HEK293 (cell line): ENCODE results near the gene KBTBD8.

Source experiments
- CTCF ChIA-PET: fragments of 350-600 bp; formaldehyde crosslinking; extraction: SDS; loops from one replicate; lab custom pipeline; 2021; ENCODE audit warnings: antibody characterized with exemption; lab: Yijun Ruan, JAX
- POLR2A ChIA-PET: fragments of 300-600 bp; formaldehyde crosslinking; extraction: SDS; loops from one replicate; lab custom pipeline; 2020; ENCODE audit warnings: antibody characterized with exemption, inconsistent platforms; lab: Yijun Ruan, JAX
- H3K27ac ChIP-seq: fragments of 200-500 bp; sonication (Bioruptor generic); 2 replicates; pipeline ENCODE4 v1.5.1; 2014; ENCODE audit warnings: low read depth, low read length, control low read depth, inconsistent platforms; ENCODE audit errors: extremely low read depth
- H3K36me3 ChIP-seq, 2 experiments: fragments of 200-500 bp in 1 of 2; sonication (Bioruptor generic) in 1 of 2; 1 replicate in 1 of 2; 2 replicates in 1 of 2; pipeline ENCODE4 v1.5.1; 2014 to 2017; ENCODE audit warnings: inconsistent platforms in 2 of 2, low read length in 2 of 2; ENCODE audit not compliant: control insufficient read depth in 2 of 2, insufficient read depth in 1 of 2
- H3K4me1 ChIP-seq: fragments of 200-500 bp; sonication (Bioruptor generic); 2 replicates; pipeline ENCODE4 v1.5.1; 2014; ENCODE audit warnings: mild to moderate bottlenecking, low read length, inconsistent platforms; ENCODE audit not compliant: control insufficient read depth, insufficient read depth
- H3K4me3 ChIP-seq: 2 replicates; pipeline ENCODE4 v1.5.1; 2011; ENCODE audit warnings: low read depth, mild to moderate bottlenecking, control low read depth, low read length, moderate library complexity
- H3K9me3 ChIP-seq: fragments of 200-500 bp; sonication (Bioruptor generic); 2 replicates; pipeline ENCODE4 v1.5.1; 2014; ENCODE audit warnings: low read depth, low read length, inconsistent platforms; ENCODE audit not compliant: control insufficient read depth, insufficient read depth
- GLIS2 ChIP-seq: fragments of 450-650 bp; formaldehyde crosslinking; IDR thresholded peaks from 2 replicates; pipeline ENCODE4 v1.5.1; 2016; ENCODE audit warnings: missing biosample characterization, missing genetic modification characterization
- REPIN1 ChIP-seq: fragments of 450-650 bp; formaldehyde crosslinking; IDR thresholded peaks from 2 replicates; pipeline ENCODE4 v1.5.1; 2017; ENCODE audit warnings: missing biosample characterization, missing genetic modification characterization, low read depth
- SCRT2 ChIP-seq: fragments of 450-650 bp; formaldehyde crosslinking; IDR thresholded peaks from 2 replicates; pipeline ENCODE4 v1.5.1; 2016; ENCODE audit warnings: missing biosample characterization, missing genetic modification characterization
- ZBTB1 ChIP-seq: fragments of 450-650 bp; formaldehyde crosslinking; IDR thresholded peaks from 2 replicates; pipeline ENCODE4 v1.5.1; 2016; ENCODE audit warnings: missing biosample characterization, missing genetic modification characterization
- ZNF140 ChIP-seq: fragments of 450-650 bp; formaldehyde crosslinking; IDR thresholded peaks from 2 replicates; pipeline ENCODE4 v1.5.1; 2016; ENCODE audit warnings: missing biosample characterization, missing genetic modification characterization
- ZNF169 ChIP-seq: fragments of 450-650 bp; formaldehyde crosslinking; IDR thresholded peaks from 2 replicates; pipeline ENCODE4 v1.5.1; 2016; ENCODE audit warnings: missing biosample characterization, missing genetic modification characterization
- ZNF23 ChIP-seq: fragments of 450-650 bp; formaldehyde crosslinking; IDR thresholded peaks from 2 replicates; pipeline ENCODE4 v1.5.1; 2016; ENCODE audit warnings: missing biosample characterization, missing genetic modification characterization, borderline replicate concordance
- ZNF626 ChIP-seq: fragments of 450-650 bp; sonication (Bioruptor Pico); formaldehyde crosslinking; IDR thresholded peaks from 2 replicates; pipeline ENCODE4 v1.5.1; 2018; ENCODE audit warnings: missing biosample characterization, missing genetic modification characterization, inconsistent platforms
- ZNF677 ChIP-seq: fragments of 450-650 bp; IDR thresholded peaks from 2 replicates; pipeline ENCODE4 v1.5.0; 2018; ENCODE audit warnings: missing biosample characterization, mild to moderate bottlenecking, missing genetic modification characterization, moderate library complexity
- ZNF776 ChIP-seq: fragments of 450-650 bp; formaldehyde crosslinking; IDR thresholded peaks from 2 replicates; pipeline ENCODE4 v1.5.0; 2017; ENCODE audit warnings: missing biosample characterization, missing genetic modification characterization, borderline replicate concordance
- ZNF791 ChIP-seq: fragments of 450-650 bp; formaldehyde crosslinking; IDR thresholded peaks from 2 replicates; pipeline ENCODE4 v1.5.1; 2016; ENCODE audit warnings: missing biosample characterization, missing genetic modification characterization
- ZNF830 ChIP-seq: fragments of 450-650 bp; IDR thresholded peaks from 2 replicates; pipeline ENCODE4 v1.5.0; 2018; ENCODE audit warnings: missing biosample characterization, missing genetic modification characterization, low read depth, mild to moderate bottlenecking, moderate library complexity
- TF ChIP-seq, protein P1 (sequence below): fragments of 450-650 bp; formaldehyde crosslinking; IDR thresholded peaks from 2 replicates; pipeline ENCODE4 v1.5.1; 2017; ENCODE audit warnings: missing biosample characterization, missing genetic modification characterization
- TF ChIP-seq, protein P2 (sequence below): fragments of 450-650 bp; IDR thresholded peaks from 2 replicates; pipeline ENCODE4 v1.5.1; 2018; ENCODE audit warnings: missing biosample characterization, mild to moderate bottlenecking, missing genetic modification characterization
- TF ChIP-seq, protein P3 (sequence below): fragments of 450-650 bp; formaldehyde crosslinking; IDR thresholded peaks from 2 replicates; pipeline ENCODE4 v1.5.1; 2016; ENCODE audit warnings: missing biosample characterization, missing genetic modification characterization
- TF ChIP-seq, protein P4 (sequence below): fragments of 450-650 bp; formaldehyde crosslinking; IDR thresholded peaks from 2 replicates; pipeline ENCODE4 v1.5.1; 2016; ENCODE audit warnings: missing biosample characterization, missing genetic modification characterization
- TF ChIP-seq, protein P5 (sequence below): fragments of 450-650 bp; formaldehyde crosslinking; IDR thresholded peaks from 2 replicates; pipeline ENCODE4 v1.5.0; 2017; ENCODE audit warnings: missing biosample characterization, missing genetic modification characterization, borderline replicate concordance

The KBTBD8 gene

DNA sequence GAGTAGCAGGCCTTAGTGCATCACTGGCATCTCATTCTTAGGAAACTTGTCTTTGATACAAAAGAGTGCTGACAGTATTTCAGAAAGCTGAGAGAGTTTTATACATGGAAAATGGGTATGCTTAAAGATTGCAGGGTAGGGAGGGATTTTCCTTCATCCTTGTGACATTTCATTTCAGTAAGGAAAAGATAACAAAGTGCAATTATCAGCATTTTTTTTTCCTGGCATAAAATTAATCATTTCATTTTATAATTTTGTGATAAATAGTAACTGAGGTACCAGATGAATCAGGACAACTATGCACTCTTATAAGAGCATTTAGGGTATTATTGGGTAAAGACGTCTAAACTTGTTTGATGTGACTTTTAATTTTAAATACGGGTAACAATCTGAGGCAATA lies 10.3 kb downstream of the KBTBD8 start:
- Histone ChIP-seq H3K4me1 (no peaks in the 10 kb centered on the region), H3K9me3 (no peaks in the 10 kb centered on the region), H3K27ac (no peak overlapping the region), H3K4me3 (no peak overlapping the region), H3K36me3 (peaks cover 0 to 24% of the 10 kb centered on the region in 2 experiments; a peak in 2 of 3 replicates)
- ChIA-PET POLR2A (no interaction called here), CTCF (interaction anchor here (0.7 kb wide), 1 partner anchor 18 kb away, joined by 3 read pairs; no protein-coding TSS in a partner anchor)
- TF ChIP-seq, protein P1, sequence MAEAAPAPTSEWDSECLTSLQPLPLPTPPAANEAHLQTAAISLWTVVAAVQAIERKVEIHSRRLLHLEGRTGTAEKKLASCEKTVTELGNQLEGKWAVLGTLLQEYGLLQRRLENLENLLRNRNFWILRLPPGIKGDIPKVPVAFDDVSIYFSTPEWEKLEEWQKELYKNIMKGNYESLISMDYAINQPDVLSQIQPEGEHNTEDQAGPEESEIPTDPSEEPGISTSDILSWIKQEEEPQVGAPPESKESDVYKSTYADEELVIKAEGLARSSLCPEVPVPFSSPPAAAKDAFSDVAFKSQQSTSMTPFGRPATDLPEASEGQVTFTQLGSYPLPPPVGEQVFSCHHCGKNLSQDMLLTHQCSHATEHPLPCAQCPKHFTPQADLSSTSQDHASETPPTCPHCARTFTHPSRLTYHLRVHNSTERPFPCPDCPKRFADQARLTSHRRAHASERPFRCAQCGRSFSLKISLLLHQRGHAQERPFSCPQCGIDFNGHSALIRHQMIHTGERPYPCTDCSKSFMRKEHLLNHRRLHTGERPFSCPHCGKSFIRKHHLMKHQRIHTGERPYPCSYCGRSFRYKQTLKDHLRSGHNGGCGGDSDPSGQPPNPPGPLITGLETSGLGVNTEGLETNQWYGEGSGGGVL (tag by site-specific recombination): no peak
- TF ChIP-seq ZNF23 (tag by site-specific recombination): no peak
- TF ChIP-seq, protein P2, sequence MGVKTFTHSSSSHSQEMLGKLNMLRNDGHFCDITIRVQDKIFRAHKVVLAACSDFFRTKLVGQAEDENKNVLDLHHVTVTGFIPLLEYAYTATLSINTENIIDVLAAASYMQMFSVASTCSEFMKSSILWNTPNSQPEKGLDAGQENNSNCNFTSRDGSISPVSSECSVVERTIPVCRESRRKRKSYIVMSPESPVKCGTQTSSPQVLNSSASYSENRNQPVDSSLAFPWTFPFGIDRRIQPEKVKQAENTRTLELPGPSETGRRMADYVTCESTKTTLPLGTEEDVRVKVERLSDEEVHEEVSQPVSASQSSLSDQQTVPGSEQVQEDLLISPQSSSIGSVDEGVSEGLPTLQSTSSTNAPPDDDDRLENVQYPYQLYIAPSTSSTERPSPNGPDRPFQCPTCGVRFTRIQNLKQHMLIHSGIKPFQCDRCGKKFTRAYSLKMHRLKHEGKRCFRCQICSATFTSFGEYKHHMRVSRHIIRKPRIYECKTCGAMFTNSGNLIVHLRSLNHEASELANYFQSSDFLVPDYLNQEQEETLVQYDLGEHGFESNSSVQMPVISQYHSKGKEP (tag by site-specific recombination): no peak
- TF ChIP-seq ZNF140 (tag by site-specific recombination): no peak
- no peak for TF ChIP-seq ZNF830 (tag by site-specific recombination)
- TF ChIP-seq SCRT2 (tag by site-specific recombination): no peak
- TF ChIP-seq ZNF677 (tag by site-specific recombination): no peak
- TF ChIP-seq, protein P3, sequence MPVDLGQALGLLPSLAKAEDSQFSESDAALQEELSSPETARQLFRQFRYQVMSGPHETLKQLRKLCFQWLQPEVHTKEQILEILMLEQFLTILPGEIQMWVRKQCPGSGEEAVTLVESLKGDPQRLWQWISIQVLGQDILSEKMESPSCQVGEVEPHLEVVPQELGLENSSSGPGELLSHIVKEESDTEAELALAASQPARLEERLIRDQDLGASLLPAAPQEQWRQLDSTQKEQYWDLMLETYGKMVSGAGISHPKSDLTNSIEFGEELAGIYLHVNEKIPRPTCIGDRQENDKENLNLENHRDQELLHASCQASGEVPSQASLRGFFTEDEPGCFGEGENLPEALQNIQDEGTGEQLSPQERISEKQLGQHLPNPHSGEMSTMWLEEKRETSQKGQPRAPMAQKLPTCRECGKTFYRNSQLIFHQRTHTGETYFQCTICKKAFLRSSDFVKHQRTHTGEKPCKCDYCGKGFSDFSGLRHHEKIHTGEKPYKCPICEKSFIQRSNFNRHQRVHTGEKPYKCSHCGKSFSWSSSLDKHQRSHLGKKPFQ (tag by site-specific recombination): no peak
- TF ChIP-seq, protein P4, sequence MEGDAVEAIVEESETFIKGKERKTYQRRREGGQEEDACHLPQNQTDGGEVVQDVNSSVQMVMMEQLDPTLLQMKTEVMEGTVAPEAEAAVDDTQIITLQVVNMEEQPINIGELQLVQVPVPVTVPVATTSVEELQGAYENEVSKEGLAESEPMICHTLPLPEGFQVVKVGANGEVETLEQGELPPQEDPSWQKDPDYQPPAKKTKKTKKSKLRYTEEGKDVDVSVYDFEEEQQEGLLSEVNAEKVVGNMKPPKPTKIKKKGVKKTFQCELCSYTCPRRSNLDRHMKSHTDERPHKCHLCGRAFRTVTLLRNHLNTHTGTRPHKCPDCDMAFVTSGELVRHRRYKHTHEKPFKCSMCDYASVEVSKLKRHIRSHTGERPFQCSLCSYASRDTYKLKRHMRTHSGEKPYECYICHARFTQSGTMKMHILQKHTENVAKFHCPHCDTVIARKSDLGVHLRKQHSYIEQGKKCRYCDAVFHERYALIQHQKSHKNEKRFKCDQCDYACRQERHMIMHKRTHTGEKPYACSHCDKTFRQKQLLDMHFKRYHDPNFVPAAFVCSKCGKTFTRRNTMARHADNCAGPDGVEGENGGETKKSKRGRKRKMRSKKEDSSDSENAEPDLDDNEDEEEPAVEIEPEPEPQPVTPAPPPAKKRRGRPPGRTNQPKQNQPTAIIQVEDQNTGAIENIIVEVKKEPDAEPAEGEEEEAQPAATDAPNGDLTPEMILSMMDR (tag by site-specific recombination): no peak
- TF ChIP-seq GLIS2 (tag by site-specific recombination): no peak
- TF ChIP-seq REPIN1 (tag by site-specific recombination): no peak
- no peak for TF ChIP-seq ZNF776 (tag by site-specific recombination)
- TF ChIP-seq ZNF791 (tag by site-specific recombination): no peak
- TF ChIP-seq ZNF626 (tag by site-specific recombination): no peak
- TF ChIP-seq, protein P5, sequence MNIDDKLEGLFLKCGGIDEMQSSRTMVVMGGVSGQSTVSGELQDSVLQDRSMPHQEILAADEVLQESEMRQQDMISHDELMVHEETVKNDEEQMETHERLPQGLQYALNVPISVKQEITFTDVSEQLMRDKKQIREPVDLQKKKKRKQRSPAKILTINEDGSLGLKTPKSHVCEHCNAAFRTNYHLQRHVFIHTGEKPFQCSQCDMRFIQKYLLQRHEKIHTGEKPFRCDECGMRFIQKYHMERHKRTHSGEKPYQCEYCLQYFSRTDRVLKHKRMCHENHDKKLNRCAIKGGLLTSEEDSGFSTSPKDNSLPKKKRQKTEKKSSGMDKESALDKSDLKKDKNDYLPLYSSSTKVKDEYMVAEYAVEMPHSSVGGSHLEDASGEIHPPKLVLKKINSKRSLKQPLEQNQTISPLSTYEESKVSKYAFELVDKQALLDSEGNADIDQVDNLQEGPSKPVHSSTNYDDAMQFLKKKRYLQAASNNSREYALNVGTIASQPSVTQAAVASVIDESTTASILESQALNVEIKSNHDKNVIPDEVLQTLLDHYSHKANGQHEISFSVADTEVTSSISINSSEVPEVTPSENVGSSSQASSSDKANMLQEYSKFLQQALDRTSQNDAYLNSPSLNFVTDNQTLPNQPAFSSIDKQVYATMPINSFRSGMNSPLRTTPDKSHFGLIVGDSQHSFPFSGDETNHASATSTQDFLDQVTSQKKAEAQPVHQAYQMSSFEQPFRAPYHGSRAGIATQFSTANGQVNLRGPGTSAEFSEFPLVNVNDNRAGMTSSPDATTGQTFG (tag by site-specific recombination): no peak
- TF ChIP-seq ZNF169 (tag by site-specific recombination): no peak
- TF ChIP-seq ZBTB1 (tag by site-specific recombination): no peak
- TF ChIP-seq, all 188 proteins: peak for 0
